Effector memory CD4-positive, alpha-beta T cell (primary cell): Measurements from ENCODE around the gene TP73.

Source experiments
- DNase-seq, 3 donors: peaks; one replicate each; pipeline ENCODE4 v3.0.0-alpha.2; 2020
- H3K27ac ChIP-seq: 2 replicates; pipeline ENCODE4 v1.7.0; 2013; ENCODE audit warnings: mild to moderate bottlenecking, low read length, moderate library complexity; ENCODE audit not compliant: insufficient read depth, poor library complexity, severe bottlenecking
- H3K27me3 ChIP-seq: replicated peaks from 2 replicates; pipeline ENCODE4 v1.7.0; 2013; ENCODE audit warnings: mild to moderate bottlenecking, low read length; ENCODE audit not compliant: insufficient read depth, control insufficient read depth, poor library complexity, severe bottlenecking
- H3K36me3 ChIP-seq: 2 replicates; pipeline ENCODE4 v1.7.0; 2013; ENCODE audit warnings: mild to moderate bottlenecking, low read length, moderate library complexity; ENCODE audit not compliant: control insufficient read depth, insufficient read depth
- H3K4me1 ChIP-seq: 2 replicates; pipeline ENCODE4 v1.7.0; 2013; ENCODE audit warnings: low read length, mild to moderate bottlenecking; ENCODE audit not compliant: control insufficient read depth, insufficient read depth, poor library complexity, severe bottlenecking
- H3K4me3 ChIP-seq: 2 replicates; pipeline ENCODE4 v1.7.0; 2013; ENCODE audit warnings: low read length, low read depth, mild to moderate bottlenecking; ENCODE audit not compliant: insufficient read depth, poor library complexity, severe bottlenecking
- H3K9me3 ChIP-seq: 2 replicates; pipeline ENCODE4 v1.7.0; 2013; ENCODE audit warnings: mild to moderate bottlenecking, low read length, moderate library complexity; ENCODE audit not compliant: control insufficient read depth

TP73 gene

DNA sequence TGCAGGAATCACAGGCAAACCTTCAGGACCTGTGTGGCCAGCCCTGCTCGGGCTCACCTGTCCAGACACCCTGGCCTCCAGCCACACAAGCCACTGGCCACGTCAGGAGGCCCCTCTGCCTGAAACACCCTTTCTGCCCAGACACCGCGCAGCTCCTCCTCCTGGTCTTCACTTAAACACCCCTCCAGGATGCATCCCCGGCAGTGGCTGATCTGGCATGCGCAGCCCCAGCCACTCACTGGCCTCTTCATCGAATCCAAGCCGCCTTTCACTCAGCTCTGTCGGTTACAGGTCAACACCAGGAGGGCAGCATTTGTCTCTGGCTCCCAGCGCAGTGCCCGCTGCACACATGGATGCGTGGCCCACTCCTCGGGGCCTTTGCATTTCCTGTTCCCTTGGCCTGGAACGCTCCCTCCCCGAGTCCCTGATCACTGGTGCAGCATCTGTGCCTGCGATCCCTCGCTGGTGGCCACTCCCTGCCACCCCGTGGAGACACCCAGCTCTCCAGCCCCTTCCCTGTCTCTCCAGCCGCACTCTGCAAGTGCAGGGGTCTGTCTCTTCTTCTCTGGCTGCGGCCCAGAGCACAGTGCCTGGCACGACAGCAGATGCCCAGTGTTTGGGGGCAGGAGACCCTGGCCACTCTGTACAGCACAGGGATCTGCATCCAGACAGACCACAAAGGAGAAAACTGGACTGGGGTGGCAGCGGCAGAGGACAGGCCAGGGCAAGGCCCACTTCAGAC, 18.1 kb upstream of the TP73 start:
- Histone ChIP-seq H3K4me3 (no peak overlapping the region), H3K4me1 (no peaks in the 10 kb centered on the region), H3K9me3 (no peaks in the 10 kb centered on the region), H3K27ac (no peak overlapping the region), H3K27me3 (no peaks in the 10 kb centered on the region), H3K36me3 (peaks cover 66% of the 10 kb centered on the region)
- DNase-seq, result no peak

DNA sequence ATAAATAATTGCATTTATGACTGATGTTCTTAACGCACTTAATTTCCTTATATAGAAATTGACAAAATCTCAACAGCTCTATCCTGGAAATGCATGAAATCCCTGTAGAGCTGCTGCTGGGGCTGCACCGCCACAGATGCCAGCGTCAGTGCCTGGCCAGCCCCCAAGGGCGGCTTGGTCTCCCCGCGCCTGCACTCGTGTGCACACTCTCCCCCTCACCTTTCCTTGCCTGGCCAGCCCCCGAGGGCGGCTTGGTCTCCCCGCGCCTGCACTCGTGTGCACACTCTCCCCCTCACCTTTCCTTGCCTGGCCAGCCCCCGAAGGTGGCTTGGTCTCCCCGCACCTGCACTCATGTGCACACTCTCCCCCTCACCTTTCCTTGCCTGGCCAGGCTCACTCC, 16.2 kb upstream of the TP73 start:
- H3K4me3 ChIP-seq, result no peak overlapping the region
- no peak for DNase-seq
- H3K36me3 ChIP-seq, result peaks cover 61% of the 10 kb centered on the region

DNA sequence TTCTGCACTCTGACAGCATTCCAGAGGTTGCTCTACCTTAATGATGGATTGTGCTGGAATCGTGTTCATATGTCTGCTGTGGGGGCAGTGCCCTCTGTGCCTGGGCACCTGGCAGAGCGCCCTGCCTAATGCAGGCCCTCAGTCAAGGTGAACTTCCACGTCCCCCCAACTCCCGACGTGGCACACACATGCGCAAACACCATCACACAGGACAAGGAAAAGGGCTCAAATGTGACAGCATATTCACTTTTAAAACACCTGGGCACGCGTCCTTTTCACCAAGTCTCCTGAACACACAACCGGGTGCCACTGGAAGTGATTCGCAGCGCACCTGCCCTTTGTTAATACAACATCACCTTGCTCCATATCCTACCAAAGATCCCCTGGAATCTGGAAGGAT, 15.8 kb upstream of the TP73 start:
- Histone ChIP-seq H3K27me3 (no peaks in the 10 kb centered on the region), H3K4me3 (no peak overlapping the region), H3K27ac (no peak overlapping the region), H3K36me3 (peaks cover 61% of the 10 kb centered on the region), H3K4me1 (no peaks in the 10 kb centered on the region), H3K9me3 (no peaks in the 10 kb centered on the region)
- DNase-seq, result no peak

More for the DNA sequence above, 16.2 kb upstream of the TP73 start:
- no peaks in the 10 kb centered on the region for H3K27me3 ChIP-seq
- no peak overlapping the region for H3K27ac ChIP-seq
- H3K4me1 ChIP-seq, result no peaks in the 10 kb centered on the region
- H3K9me3 ChIP-seq, result no peaks in the 10 kb centered on the region

DNA sequence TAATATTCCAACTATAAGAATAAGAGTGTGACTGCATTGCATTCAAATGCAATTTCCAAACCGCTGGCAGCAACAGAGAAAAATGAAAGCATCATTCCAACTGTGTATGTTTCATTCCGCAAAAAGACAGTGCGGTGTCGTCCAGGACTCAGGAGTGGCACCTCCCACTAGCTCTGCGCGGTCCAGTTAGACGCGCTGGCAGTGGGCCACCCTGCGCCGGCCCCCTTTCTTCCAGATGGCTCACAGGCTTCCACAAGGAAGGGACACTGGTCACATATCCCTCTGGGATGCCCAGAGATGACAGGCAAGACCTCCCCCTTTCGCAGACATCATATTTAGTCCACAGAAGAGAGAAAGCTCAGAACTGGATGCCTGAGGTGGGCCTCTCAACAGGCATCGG, 14.3 kb upstream of the TP73 start:
- H3K27me3 ChIP-seq, result no peaks in the 10 kb centered on the region
- no peak overlapping the region for H3K27ac ChIP-seq
- DNase-seq, result no peak
- no peak overlapping the region for H3K4me3 ChIP-seq
- H3K36me3 ChIP-seq, result peaks cover 54% of the 10 kb centered on the region
- H3K4me1 ChIP-seq, result no peaks in the 10 kb centered on the region
- H3K9me3 ChIP-seq, result no peaks in the 10 kb centered on the region

DNA sequence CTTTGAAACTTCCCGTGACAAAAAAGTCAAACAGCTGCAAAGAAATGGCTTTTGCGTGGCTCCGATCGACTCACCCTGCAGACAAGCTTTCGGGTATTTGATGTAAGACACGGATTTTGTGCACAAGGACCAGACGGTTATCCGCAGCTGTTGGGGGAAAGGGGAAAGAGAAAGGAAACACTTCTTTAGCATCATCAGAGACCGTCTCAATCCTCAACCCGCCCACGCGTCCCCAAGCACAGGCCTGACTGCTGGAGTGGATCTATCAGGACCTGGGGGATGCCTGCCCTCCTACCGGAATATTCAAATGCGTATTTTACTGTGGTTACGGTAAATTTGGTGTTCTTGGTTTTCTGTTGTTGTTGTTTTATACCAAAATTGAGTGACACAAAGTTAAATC, 13.6 kb upstream of the TP73 start:
- H3K4me1 ChIP-seq, result no peaks in the 10 kb centered on the region
- DNase-seq, result no peak
- no peaks in the 10 kb centered on the region for H3K9me3 ChIP-seq
- no peak overlapping the region for H3K27ac ChIP-seq
- H3K4me3 ChIP-seq, result no peak overlapping the region
- H3K36me3 ChIP-seq, result peaks cover 49% of the 10 kb centered on the region
- no peaks in the 10 kb centered on the region for H3K27me3 ChIP-seq

DNA sequence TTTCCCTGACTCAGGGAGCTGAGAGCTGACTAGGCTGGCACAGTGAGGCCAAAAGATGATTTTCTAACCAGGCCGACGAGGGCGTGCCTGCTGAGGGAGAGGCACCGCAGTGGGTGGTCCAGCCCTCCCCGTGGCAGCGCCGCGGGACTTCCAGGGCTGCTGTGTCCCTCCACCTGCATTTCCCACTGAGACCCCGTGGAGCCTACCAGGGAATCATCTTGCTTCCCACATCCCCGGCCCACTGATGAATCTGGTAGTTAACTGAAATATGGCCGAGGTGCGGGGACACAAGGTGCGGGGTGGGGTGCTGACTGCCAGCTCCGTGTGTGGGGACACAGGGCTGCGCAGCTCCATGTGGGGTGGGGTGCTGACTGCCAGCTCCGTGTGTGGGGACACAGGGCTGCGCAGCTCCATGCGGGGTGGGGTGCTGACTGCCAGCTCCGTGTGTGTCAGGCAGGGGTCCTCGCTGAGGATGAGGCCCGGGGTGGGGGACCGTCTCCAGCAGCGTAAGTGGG, 12.9 kb upstream of the TP73 start:
- H3K27ac ChIP-seq, result no peak overlapping the region
- no peaks in the 10 kb centered on the region for H3K4me1 ChIP-seq
- DNase-seq, result no peak
- no peaks in the 10 kb centered on the region for H3K9me3 ChIP-seq
- peaks cover 43% of the 10 kb centered on the region for H3K36me3 ChIP-seq
- H3K27me3 ChIP-seq, result no peaks in the 10 kb centered on the region
- no peak overlapping the region for H3K4me3 ChIP-seq

DNA sequence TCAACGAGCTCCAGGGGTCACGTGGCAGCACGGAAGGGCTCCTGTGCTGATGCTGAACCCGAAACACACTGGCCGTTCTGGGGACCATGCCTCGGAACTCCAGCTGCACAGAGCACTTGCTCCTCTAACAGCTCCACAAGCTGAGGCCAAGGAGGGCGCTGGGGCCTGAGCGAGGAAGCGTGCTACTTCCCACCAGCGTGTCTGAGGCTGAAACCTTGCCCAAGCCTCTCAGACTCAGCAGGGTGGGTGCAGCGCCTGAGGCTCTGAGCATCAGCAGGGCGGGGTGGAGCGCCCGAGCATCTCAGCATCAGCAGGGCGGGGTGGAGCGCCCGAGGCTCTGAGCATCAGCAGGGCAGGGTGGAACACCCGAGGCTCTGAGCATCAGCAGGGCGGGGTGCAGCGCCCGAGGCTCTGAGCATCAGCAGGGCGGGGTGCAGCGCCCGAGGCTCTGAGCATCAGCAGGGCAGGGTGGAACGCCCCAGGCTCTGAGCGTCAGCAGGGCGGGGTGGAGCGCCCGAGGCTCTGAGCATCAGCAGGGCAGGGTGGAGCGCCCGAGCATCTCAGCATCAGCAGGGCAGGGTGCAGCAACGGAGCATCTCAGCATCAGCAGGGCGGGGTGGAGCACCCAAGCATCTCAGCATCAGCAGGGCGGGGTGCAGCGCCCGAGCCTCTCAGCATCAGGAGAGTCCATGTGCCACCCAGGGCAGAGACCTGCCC, 12.0 kb upstream of the TP73 start:
- H3K4me3 ChIP-seq, result no peak overlapping the region
- DNase-seq, result no peak
- H3K4me1 ChIP-seq, result no peaks in the 10 kb centered on the region
- H3K27me3 ChIP-seq, result no peaks in the 10 kb centered on the region
- H3K9me3 ChIP-seq, result no peaks in the 10 kb centered on the region
- H3K36me3 ChIP-seq, result peaks cover 39% of the 10 kb centered on the region
- no peak overlapping the region for H3K27ac ChIP-seq

DNA sequence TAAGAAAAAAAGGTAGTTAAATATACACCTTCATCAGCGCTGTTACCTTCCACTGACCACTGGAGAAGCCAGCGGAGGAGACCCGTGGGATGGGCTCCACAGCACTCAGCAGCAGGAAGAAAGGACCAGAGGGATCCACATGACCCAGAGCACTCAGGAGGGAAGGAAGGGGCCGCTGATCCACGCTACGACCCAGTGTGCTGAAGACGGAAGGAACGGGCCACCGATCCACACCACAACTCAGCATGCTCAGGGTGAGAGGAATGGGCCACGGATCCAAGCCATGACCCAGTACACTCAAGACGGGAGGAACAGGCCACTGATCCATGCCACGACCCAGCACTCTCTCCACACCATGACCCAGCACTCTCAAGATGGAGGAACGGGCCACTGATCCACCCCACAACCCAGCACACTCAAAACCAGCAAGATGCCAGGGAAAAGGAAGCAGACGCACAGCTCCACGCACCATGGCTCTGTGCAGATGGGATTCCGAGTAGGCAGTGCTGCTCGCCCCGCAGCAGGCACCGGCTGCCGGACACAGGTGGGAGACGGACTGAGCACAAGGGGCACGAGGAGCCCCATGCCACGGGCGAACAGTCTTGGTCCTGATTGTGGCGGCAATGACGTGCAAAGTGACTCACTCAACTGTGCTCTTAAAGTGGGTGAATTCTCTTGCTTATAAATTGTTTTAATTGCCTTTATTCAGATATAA, 11.1 kb upstream of the TP73 start:
- DNase-seq, result no peak
- H3K4me3 ChIP-seq, result no peak overlapping the region
- no peaks in the 10 kb centered on the region for H3K9me3 ChIP-seq
- H3K27me3 ChIP-seq, result no peaks in the 10 kb centered on the region
- H3K27ac ChIP-seq, result no peak overlapping the region
- H3K36me3 ChIP-seq, result peaks cover 37% of the 10 kb centered on the region
- H3K4me1 ChIP-seq, result no peaks in the 10 kb centered on the region

DNA sequence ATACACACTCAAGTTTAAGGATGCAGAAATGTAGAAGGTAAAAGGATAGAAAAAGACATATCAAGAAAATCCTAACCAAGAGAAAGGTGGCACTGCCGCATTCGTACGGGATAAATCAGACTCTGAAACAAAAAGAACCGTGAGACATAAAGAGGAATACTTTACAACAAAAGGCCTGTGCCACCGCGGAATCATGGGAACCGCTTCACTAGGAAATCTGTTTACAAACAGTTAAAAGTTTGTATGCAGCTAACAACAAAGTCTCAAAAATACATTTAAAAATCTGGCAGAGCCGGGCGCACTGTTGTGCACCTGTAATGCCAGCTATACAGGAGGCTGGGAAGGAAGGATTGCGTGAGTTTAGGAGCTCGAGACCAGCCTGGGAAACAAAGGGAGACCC, 10.5 kb upstream of the TP73 start:
- no peak overlapping the region for H3K4me3 ChIP-seq
- H3K27me3 ChIP-seq, result no peaks in the 10 kb centered on the region
- no peak overlapping the region for H3K27ac ChIP-seq
- H3K4me1 ChIP-seq, result no peaks in the 10 kb centered on the region
- H3K36me3 ChIP-seq, result peaks cover 37% of the 10 kb centered on the region
- H3K9me3 ChIP-seq, result no peaks in the 10 kb centered on the region
- DNase-seq, result no peak
